Body of pancreas (tissue), 4 donors: ENCODE measurements around the gene COL6A1. TPM values are rescaled to one million over a fixed set of nuclear protein-coding genes. Genes with fewer than 3 reads are reported as not detected.

Source experiments
- ATAC-seq: fragments of 150-250 bp; one replicate; pipeline ENCODE4 v1.9.1; 2016
- DNase-seq, 4 donors: peaks; one replicate each; pipeline ENCODE4 v3.0.0-alpha.2; 2019
- H3K27ac ChIP-seq, 4 donors: fragments of 200-600 bp; sonication (generic); 1 replicate in 3 of 4; 2 replicates in 1 of 4; pipeline versions ENCODE4 v1.5.1 to v1.6.1; 2016 to 2019; ENCODE audit warnings: mild to moderate bottlenecking in 1 of 4, mixed read lengths in 1 of 4, moderate library complexity in 1 of 4
- H3K27me3 ChIP-seq, 2 donors: fragments of 200-600 bp; sonication (generic); one replicate each; pipeline ENCODE4 v1.6.0; 2016; ENCODE audit warnings: mild to moderate bottlenecking in 1 of 2
- H3K36me3 ChIP-seq, 2 donors: fragments of 200-600 bp; sonication (generic); replicated peaks in 1 of 2; 2 replicates each; pipeline ENCODE4 v1.5.1; 2016; ENCODE audit warnings: low read depth in 2 of 2; ENCODE audit not compliant: insufficient read depth in 1 of 2
- H3K4me1 ChIP-seq: fragments of 200-600 bp; sonication (generic); one replicate; pipeline ENCODE4 v1.6.0; 2016
- H3K4me3 ChIP-seq, 2 donors: fragments of 200-600 bp; sonication (generic); 1 replicate in 1 of 2; 2 replicates in 1 of 2; pipeline ENCODE4 v1.5.1; 2016 to 2019
- H3K9me3 ChIP-seq, 3 donors: fragments of 200-600 bp; sonication (generic); 1 replicate in 2 of 3; 2 replicates in 1 of 3; pipeline ENCODE4 v1.5.1; 2016
- POLR2A ChIP-seq, 3 donors: fragments of 450-650 bp; IDR thresholded peaks; one replicate each; pipeline ENCODE4 v1.6.1; 2016; ENCODE audit warnings: antibody characterized with exemption in 3 of 3, mild to moderate bottlenecking in 2 of 3
- WGBS, 2 donors: methylation state at CpG; one replicate each; pipeline ENCODE4 v1.1.5; 2017; 5-methylcytosine and 5-hydroxymethylcytosine counted together
- intact Hi-C: fragments of 100-400 bp; cut with DNase I; formaldehyde crosslinking; loops from one replicate; pipeline ENCODE4 v1.15.1; 2023
- total RNA-seq, 2 donors: library from RNA; depleted of rRNA; stranded (reverse); fragments of >200 nt; gene quantifications; one replicate each; pipeline ENCODE4 v1.1.0, GENCODE V29; 2016
- TF ChIP-seq, protein P1 (sequence below), 7 experiments: fragments of 450-650 bp in 4 of 7; fragments of 200-600 bp in 3 of 7; sonication (generic) in 3 of 7; IDR thresholded peaks; one replicate each; pipeline ENCODE4 v1.5.1; 2016 to 2019; ENCODE audit warnings: antibody characterized with exemption in 7 of 7

The COL6A1 gene
- total RNA-seq, 2 donors from 2014 or later: 112 to 314 TPM

DNA sequence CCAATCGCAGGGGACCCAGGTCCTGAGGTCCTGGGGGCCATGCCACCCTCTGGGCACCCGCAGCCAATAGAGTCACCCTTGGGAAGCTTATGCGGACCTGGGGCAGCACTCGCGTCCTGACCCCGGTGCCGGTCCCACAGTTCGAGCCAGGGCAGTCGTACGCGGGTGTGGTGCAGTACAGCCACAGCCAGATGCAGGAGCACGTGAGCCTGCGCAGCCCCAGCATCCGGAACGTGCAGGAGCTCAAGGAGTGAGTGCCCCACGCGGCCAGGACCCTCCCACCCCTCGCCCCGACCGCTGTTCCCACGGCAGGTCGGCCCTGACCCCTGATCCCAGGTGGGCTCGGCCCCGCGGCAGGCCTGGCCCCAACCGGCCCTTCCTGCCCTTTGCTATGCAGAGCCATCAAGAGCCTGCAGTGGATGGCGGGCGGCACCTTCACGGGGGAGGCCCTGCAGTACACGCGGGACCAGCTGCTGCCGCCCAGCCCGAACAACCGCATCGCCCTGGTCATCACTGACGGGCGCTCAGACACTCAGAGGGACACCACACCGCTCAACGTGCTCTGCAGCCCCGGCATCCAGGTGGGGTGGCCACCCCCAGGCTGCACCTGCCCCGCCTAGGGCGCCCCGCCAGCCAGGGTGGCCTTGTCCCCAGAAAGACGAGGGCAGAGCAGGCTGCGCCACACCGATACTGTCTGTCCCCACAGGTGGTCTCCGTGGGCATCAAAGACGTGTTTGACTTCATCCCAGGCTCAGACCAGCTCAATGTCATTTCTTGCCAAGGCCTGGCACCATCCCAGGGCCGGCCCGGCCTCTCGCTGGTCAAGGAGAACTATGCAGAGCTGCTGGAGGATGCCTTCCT lies 20.5 kb downstream of the COL6A1 start:
- Histone ChIP-seq H3K27me3 (no peaks in the 10 kb centered on the region), H3K4me1 (no peaks in the 10 kb centered on the region), H3K27ac (no peak overlapping the region), H3K4me3 (no peak overlapping the region), H3K36me3 (no peaks in the 10 kb centered on the region), H3K9me3 (no peaks in the 10 kb centered on the region)
- no peak for TF ChIP-seq POLR2A (IDR thresholded peaks at IDR 0.05)
- TF ChIP-seq, protein P1, sequence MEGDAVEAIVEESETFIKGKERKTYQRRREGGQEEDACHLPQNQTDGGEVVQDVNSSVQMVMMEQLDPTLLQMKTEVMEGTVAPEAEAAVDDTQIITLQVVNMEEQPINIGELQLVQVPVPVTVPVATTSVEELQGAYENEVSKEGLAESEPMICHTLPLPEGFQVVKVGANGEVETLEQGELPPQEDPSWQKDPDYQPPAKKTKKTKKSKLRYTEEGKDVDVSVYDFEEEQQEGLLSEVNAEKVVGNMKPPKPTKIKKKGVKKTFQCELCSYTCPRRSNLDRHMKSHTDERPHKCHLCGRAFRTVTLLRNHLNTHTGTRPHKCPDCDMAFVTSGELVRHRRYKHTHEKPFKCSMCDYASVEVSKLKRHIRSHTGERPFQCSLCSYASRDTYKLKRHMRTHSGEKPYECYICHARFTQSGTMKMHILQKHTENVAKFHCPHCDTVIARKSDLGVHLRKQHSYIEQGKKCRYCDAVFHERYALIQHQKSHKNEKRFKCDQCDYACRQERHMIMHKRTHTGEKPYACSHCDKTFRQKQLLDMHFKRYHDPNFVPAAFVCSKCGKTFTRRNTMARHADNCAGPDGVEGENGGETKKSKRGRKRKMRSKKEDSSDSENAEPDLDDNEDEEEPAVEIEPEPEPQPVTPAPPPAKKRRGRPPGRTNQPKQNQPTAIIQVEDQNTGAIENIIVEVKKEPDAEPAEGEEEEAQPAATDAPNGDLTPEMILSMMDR (IDR thresholded peaks at IDR 0.05): no peak
- ATAC-seq: no peak
- intact Hi-C loops: no loop called here
- DNase-seq: peak in 3 of 4 donors; percentile 1 to 12 (median 8)
- 85 to 100% methylated on average over 3 to 22 of the region's 51 CpGs for WGBS, 2 donors

DNA sequence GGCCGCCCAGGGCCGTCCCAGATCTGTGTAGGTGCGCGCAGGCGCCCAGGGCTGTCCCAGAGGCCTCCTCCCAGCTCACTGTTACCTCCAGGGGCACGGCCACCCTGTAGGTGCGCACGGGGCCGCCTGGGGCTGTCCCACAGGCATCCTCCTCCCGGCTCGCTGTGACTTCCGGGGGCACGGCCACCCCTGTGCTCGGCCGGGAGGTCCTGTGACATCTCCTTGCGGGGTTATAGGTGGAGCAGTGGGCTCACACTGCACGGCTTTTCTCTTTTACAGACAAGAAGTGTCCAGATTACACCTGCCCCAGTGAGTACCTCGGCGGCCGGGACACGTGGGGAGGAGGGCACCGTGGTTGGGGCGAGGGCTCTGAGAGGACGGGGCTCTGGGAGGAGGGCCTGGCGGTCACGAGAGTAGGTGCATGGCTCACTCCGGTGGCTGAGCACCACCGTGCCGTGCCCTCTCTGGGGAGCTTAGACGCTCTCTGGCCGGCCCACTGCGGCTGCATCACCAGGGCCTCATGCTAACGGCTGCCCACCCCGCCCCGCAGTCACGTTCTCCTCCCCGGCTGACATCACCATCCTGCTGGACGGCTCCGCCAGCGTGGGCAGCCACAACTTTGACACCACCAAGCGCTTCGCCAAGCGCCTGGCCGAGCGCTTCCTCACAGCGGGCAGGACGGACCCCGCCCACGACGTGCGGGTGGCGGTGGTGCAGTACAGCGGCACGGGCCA lies 21.4 kb downstream of the COL6A1 start:
- H3K4me1 ChIP-seq: no peaks in the 10 kb centered on the region
- 91 to 93% methylated on average over 26 to 43 of the region's 54 CpGs for WGBS, 2 donors
- H3K36me3 ChIP-seq: no peaks in the 10 kb centered on the region
- ATAC-seq (no peak), DNase-seq (peak in 1 of 4 donors; percentile 8)
- TF ChIP-seq POLR2A (IDR thresholded peaks at IDR 0.05): no peak
- TF ChIP-seq, protein P1 (IDR thresholded peaks at IDR 0.05): no peak
- no peak overlapping the region for H3K27ac ChIP-seq
- intact Hi-C loops: no loop called here
- no peaks in the 10 kb centered on the region for H3K27me3 ChIP-seq
- H3K4me3 ChIP-seq: no peak overlapping the region
- no peaks in the 10 kb centered on the region for H3K9me3 ChIP-seq

DNA sequence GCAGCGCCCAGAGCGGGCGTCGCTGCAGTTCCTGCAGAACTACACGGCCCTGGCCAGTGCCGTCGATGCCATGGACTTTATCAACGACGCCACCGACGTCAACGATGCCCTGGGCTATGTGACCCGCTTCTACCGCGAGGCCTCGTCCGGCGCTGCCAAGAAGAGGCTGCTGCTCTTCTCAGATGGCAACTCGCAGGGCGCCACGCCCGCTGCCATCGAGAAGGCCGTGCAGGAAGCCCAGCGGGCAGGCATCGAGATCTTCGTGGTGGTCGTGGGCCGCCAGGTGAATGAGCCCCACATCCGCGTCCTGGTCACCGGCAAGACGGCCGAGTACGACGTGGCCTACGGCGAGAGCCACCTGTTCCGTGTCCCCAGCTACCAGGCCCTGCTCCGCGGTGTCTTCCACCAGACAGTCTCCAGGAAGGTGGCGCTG lies 22.0 kb downstream of the COL6A1 start:
- H3K4me3 ChIP-seq: no peak overlapping the region
- no peaks in the 10 kb centered on the region for H3K4me1 ChIP-seq
- no peak for TF ChIP-seq POLR2A (IDR thresholded peaks at IDR 0.05)
- TF ChIP-seq, protein P1 (IDR thresholded peaks at IDR 0.05): no peak
- peak in 1 of 4 donors; percentile 5 for DNase-seq
- intact Hi-C loops: no loop called here
- WGBS, 2 donors: 93 to 94% methylated on average over 38 to 40 of the region's 42 CpGs
- no peaks in the 10 kb centered on the region for H3K9me3 ChIP-seq
- H3K27ac ChIP-seq: no peak overlapping the region
- no peak for ATAC-seq
- H3K36me3 ChIP-seq: no peaks in the 10 kb centered on the region
- H3K27me3 ChIP-seq: no peaks in the 10 kb centered on the region

DNA sequence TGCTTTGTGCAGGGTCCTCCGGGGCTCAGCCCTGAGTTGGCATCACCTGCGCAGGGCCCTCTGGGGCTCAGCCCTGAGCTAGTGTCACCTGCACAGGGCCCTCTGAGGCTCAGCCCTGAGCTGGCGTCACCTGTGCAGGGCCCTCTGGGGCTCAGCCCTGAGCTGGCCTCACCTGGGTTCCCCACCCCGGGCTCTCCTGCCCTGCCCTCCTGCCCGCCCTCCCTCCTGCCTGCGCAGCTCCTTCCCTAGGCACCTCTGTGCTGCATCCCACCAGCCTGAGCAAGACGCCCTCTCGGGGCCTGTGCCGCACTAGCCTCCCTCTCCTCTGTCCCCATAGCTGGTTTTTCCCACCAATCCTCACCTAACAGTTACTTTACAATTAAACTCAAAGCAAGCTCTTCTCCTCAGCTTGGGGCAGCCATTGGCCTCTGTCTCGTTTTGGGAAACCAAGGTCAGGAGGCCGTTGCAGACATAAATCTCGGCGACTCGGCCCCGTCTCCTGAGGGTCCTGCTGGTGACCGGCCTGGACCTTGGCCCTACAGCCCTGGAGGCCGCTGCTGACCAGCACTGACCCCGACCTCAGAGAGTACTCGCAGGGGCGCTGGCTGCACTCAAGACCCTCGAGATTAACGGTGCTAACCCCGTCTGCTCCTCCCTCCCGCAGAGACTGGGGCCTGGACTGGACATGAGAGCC lies 22.7 kb downstream of the COL6A1 start:
- Histone ChIP-seq H3K27me3 (no peaks in the 10 kb centered on the region), H3K27ac (no peak overlapping the region), H3K4me1 (no peaks in the 10 kb centered on the region), H3K4me3 (no peak overlapping the region), H3K36me3 (no peaks in the 10 kb centered on the region), H3K9me3 (no peaks in the 10 kb centered on the region)
- intact Hi-C loops: no loop called here
- DNase-seq: peak in 2 of 4 donors; percentile 1 to 7
- no peak for ATAC-seq
- 77 to 79% methylated on average over 18 to 22 of the region's 24 CpGs for WGBS, 2 donors
- TF ChIP-seq, protein P1 (IDR thresholded peaks at IDR 0.05): no peak
- no peak for TF ChIP-seq POLR2A (IDR thresholded peaks at IDR 0.05)
